HG03432 (cell line): Measurements from ENCODE around the gene PNPLA5.

Experiments used
- ATAC-seq: cut with Tn5 transposase; IDR thresholded peaks from one replicate; pipeline ENCODE4 v1.9.1; 2021; ENCODE audit warnings: mild to moderate bottlenecking, moderate library complexity; ENCODE audit not compliant: unreplicated experiment

PNPLA5 gene

DNA sequence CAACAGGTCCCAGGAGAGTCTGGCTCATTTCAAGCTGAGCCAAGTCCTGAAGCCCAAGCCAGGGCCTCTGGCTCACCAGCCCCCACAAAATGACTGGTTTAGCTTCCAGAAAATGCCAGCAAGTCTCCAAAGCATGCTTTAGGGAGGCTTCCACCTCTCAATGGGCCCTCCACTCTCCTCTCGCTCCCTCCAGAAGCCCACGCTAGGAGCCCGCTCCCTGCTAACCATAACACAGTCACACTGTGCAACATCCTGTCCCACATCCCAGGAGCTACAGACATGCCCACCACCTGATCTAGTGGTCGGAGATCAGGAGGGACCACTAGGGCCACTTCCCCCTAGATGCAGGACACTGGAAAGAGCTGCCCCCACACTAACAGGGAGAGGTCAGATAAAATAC lies 36.4 kb downstream of the PNPLA5 start:
- no peak for ATAC-seq

GRCh38 chr22:43854786-43855271 lies 37.0 kb downstream of the PNPLA5 start:
- ATAC-seq = no peak

GRCh38 chr22:43854121-43854785 lies 37.6 kb downstream of the PNPLA5 start:
- ATAC-seq = no peak

DNA sequence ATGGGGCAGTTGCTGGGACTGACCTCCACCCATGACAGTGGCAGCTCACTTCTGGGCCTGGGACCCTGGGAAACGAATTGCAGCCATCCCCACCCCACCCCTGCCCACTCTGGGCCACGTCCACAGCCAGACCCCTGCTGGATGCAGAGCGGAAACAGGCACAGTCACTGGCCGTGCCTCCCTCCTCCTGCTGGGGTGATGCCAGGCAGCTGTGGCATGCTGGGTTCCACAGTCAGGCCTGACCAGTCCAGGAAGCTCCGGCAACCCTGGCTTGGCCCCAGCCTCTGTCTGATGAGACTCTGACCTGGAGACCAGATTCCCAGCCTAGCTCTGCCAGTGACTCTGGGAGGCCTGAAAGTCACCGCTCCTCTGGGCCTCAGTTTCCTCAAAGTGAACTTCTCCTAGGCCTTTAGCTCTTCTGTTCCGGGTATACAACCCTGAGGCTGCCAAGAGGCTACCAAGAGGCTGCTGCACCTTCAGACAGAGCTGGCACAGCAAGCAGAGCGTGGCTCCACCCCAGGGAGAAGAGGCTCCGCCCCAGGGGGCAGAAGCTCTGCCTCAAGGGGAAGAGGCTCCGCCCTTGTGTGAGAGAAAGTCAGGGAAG lies 38.4 kb downstream of the PNPLA5 start:
- no peak for ATAC-seq

DNA sequence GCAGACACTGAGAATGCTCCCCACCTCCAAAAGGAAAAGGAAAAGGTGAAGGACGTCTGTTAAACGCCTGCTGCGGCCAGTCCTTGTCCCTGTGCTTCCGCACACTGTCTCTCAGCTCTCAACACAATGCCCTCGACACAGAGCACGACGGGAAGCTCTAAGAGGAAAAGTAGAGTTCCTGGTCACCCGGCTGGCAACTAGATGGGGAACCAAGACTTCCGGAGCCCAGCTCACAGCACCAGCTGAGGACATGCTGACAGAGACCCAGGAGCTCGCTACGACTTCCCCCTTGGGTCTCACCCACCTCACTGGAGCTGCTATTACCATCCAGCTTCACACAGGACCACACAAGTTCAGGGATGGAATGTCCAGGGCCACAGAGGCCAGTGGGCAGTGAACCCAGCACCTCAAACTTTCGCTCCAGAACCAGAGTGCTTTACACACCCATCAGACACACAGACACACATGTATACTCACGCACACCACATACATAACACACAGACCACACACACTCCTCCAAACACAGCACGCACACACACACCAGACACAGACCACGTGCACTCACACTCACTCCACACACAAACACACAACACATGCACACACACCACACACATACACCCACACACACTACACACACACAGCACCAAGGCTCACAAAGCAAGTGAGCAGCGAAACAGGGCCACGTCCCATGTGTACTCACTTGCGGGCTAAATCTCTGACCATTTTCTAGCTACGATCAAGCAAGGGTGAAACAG lies 39.1 kb downstream of the PNPLA5 start:
- ATAC-seq = no peak

GRCh38 chr22:43851979-43852307 lies 39.9 kb downstream of the PNPLA5 start:
- no peak for ATAC-seq

DNA sequence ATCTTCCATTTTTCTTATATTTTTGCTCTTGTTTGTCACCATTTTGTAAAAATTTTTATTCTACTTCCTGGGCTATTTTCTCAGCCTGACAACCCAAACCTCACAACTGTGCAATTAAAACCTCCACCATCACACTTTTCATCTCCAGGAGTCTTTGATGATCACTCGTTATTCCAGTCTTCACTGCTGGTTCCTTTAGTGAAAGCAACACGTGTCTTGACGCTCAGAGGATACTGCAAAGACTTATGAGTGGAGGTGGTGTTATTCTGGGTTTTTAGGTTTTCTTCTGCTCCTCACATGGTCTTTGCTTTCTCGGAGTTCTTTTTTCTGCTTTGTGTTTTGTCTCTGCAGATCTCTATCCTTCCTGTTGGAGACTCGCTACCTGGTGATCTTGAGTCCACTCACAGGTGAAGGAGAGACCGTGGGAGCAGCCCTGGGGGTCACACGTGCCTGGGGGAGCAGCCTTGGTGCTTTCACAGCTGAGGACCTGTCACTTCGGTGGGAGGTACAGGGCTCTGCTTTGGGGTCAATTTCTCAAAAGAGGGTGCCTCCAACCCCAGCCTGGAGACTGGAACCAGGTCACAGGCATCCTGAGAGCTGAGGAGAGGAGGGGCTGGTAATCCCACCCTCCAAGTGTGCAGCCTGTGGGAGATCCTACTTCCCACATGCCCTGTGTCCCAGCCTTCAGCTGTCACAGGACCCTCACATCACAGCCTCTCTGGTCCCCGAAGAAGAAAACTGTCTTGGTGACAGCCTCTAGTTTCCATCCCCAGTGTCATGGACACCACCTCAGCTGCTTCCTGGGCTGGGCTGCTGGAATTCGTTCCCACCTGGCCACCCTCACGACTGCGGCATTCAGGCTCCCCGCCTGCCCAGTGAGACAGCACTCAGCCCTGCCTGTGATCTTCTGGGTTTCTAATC lies 40.5 kb downstream of the PNPLA5 start:
- no peak for ATAC-seq

DNA sequence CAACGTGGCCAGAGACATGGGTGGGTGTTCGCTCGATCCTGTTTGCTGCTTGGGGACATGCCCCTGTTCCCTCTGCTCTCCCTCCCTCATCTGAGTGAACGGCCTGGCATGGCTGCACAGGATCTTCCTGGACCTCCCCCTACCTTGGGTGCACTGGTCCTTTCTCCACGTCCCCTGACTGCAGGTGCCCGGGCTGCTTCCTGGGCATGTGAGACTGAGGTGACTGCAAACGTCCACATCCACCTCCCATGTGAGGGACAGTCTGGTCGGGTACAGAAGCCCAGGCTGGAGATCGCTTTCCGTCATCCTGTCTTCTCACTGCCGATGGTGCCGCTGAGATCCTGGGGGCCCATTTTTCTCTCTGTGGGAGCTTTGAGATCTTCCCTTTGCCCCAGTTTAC lies 41.3 kb downstream of the PNPLA5 start:
- ATAC-seq = no peak

GRCh38 chr22:43849731-43850130 lies 42.1 kb downstream of the PNPLA5 start:
- ATAC-seq = no peak

GRCh38 chr22:43848366-43849171 lies 43.2 kb downstream of the PNPLA5 start:
- ATAC-seq = no peak

DNA sequence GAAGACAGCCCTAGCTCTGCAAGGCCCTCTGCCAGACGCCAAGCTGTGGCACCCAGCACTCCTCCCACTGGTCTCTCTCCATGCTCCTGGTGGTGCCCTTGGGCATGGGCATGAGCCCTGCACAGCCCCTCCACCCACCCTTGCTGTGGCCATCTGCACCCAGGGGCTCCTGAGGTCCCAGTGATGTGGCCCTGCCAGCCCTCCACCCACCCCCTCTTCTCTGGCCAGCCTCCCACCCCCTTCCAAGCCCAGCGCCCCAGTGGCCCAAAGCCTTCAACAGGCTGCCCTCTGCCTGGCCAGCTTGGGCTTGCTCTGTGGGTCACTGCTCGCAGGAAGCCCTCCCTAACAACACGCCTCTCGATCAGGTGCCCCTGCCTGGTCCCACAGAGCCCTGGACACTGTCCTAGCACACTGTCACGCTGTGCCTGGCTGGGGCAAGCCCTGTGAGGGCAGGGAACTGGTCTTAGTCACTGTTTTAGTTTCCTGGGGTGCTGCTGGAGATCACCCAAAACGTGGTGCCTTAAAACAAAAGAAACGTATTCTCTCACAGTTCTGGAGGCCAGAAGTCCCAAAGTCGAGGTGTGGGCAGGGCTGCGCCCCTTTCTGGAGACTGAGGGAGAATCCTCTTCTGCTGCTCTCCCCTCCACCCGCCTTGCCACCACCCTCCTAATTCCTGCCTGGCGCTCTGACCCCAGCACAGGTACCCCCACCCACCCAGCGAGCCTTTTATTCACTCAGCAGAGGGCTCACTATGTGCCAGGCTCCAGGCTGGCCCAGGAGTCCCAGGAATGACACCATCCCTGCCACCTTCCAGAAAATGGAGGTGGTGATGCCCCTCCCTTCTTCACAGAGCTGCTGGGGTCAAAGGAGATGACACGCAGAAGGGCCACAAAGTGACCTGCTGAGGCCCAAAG lies 44.2 kb downstream of the PNPLA5 start:
- ATAC-seq = no peak

GRCh38 chr22:43846966-43847365 lies 44.8 kb downstream of the PNPLA5 start:
- ATAC-seq = no peak

GRCh38 chr22:43845981-43846380 lies 45.8 kb downstream of the PNPLA5 start:
- ATAC-seq = no peak

DNA sequence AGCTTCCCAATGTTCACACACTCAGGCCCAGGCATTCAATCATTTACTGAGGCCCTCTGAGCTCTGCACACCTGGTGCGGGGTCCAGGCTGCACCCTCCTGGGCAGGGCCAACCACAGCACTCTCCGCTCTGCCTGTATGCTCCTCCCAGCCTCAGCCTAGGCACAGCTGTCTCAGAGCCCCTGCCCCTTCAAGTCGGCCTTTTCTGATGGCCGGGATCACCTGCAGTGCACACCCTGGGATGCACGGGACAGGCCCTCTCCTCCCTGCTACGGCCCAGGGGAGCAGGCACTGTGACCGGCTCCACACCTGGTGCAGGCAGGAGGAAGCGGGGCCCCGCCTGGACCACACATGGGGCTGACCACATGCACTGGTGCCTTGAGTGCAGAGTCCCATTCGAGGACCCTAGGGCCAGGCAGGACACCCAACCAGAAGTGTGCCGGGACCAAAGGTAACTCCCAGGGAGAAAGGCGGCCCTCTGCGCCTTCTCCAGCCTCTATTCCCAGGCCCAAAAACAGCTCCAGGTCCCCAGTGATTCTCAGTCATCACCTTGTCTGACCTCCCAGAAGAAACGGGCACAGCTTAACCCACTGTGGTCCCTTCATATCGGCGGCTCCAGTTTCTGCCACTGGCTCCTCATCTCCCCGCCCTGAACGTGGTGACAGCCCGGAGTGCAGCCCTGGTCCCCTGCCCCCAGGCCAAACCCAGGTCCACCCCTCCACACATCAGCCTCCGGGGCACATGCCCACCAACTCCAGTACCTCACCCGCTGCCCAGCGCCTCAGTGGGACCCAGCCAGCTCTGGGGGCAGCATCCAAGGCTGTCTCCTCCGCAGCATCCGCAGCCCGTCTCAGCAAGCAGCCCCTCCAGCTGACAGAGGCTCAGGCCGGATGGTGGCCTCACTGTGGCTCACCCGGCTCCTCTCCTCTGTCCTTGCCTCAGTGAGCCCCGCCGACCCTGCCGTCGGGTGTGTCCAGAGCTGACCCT lies 47.0 kb downstream of the PNPLA5 start:
- no peak for ATAC-seq

DNA sequence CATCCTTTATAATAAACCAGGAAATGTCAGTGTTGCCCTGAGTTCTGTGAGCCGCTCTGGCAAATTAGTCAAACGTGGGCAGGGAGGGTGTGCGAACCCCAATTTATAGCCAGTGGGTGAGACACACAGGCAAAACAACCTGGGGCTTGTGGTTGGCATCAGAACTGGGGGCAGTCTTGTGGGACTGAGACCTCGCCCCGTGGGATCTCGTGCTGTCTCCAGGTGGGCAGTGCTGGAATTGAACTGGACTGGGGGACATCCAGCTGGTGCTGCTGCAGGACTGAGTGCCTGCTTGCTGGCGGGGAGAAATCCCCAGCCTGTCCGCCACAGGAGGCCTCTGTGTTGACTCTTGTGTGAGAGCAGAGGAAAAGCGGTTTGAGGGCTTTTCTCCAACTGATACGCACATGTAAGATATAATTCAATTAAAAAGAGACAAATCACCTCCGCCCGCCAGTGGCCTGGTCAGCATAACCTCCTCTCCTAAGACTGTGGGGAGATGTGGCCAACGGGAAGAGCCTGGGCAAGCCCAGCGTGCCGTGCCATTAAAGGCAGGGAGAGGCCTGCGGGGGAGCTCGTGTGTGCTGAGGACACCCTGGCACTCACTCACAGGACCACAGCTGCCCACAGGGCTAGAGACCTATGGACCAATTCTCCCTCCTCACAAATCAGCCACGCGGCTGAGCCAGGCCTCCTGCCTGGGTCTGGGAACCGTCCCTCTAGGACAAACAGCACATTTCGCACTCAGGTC lies 47.9 kb downstream of the PNPLA5 start:
- ATAC-seq = no peak

DNA sequence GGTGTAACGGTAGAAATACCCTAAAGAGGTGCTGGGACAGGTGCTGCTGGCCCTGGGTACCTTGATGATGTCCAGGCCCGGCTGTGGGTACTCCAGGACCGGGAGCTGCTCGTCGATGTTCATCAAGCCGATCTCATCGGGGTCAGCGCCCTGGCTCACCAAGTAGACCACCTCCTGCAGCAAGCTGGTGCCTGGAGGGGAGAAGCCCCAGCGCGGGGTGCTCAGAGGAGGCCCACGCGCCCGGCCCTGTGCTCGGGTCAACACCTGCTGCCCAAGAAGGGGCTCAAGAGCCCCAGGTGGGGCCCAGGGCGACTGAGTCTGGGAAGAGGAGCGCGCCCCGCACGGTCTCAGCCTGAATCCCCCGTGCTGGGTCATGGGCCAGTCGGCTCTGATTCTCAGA lies 50.1 kb downstream of the PNPLA5 start:
- no peak for ATAC-seq

DNA sequence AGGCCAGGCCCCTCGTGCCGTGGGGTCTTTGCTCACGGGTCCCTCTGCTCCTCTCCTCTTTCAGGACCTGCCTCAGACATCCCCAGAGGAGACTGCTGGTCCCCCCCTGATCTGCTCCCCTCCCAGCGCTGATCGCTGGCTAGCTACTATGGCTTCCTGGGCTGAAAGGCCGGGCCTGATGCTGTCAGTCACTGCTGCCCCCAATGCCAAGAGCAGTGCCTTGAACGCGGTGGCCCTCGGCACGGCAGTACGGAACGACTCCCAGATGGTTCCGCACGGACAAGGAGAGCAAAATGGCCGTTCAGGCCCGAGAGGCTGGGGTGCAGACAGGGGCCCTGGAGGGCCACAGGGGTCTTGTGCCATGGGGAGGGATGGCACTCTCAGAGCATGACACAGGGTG lies 51.0 kb downstream of the PNPLA5 start:
- ATAC-seq = no peak
